Breast epithelium (tissue), 3 donors: ENCODE measurements around the gene C16orf78.
A peak's percentile ranks its signal among the peaks of the same experiment; 100 is the strongest.

Source experiments
- CTCF ChIP-seq, 3 donors: fragments of 450-650 bp; IDR thresholded peaks; one replicate each; pipeline ENCODE4 v1.5.1; 2016 to 2017; ENCODE audit warnings: antibody characterized with exemption in 3 of 3, mild to moderate bottlenecking in 3 of 3, moderate library complexity in 3 of 3
- POLR2A ChIP-seq: fragments of 450-650 bp; IDR thresholded peaks from one replicate; pipeline ENCODE4 v1.6.1; 2016; ENCODE audit warnings: antibody characterized with exemption, mild to moderate bottlenecking, moderate library complexity
- POLR2AphosphoS5 ChIP-seq, 3 donors: sonication (generic); formaldehyde crosslinking; IDR thresholded peaks; one replicate each; pipeline ENCODE4 v1.6.1; 2017; ENCODE audit warnings: antibody characterized with exemption in 3 of 3

GRCh38 chr16:49350265-49351095 is 23.1 kb upstream of the C16orf78 start:
- no peak for TF ChIP-seq POLR2AphosphoS5 (IDR thresholded peaks at IDR 0.05)
- peak; percentile 43 to 72 (median 70) for TF ChIP-seq CTCF (IDR thresholded peaks at IDR 0.05)
- no peak for TF ChIP-seq POLR2A
